Mucosa of rectum (tissue), 2 donors: ENCODE measurements around the gene LST1.

ENCODE experiments used
- H3K27ac ChIP-seq, 2 donors: one replicate each; pipeline ENCODE4 v1.7.0; 2013; ENCODE audit warnings: inconsistent platforms in 2 of 2, low read depth in 2 of 2, low read length in 2 of 2
- H3K27me3 ChIP-seq, 2 donors: one replicate each; pipeline ENCODE4 v1.7.0; 2013; ENCODE audit warnings: low read length in 2 of 2; ENCODE audit not compliant: control insufficient read depth in 2 of 2, insufficient read depth in 2 of 2
- H3K36me3 ChIP-seq, 2 donors: one replicate each; pipeline ENCODE4 v1.7.0; 2013; ENCODE audit warnings: low read length in 2 of 2; ENCODE audit not compliant: control insufficient read depth in 2 of 2, insufficient read depth in 2 of 2
- H3K4me1 ChIP-seq, 2 donors: one replicate each; pipeline ENCODE4 v1.7.0; 2013; ENCODE audit warnings: low read length in 2 of 2, mild to moderate bottlenecking in 1 of 2; ENCODE audit not compliant: control insufficient read depth in 2 of 2, insufficient read depth in 2 of 2
- H3K4me3 ChIP-seq, 2 donors: one replicate each; pipeline ENCODE4 v1.7.0; 2013; ENCODE audit warnings: low read length in 2 of 2
- H3K9ac ChIP-seq, 2 donors: one replicate each; pipeline ENCODE4 v1.7.0; 2013; ENCODE audit warnings: low read length in 2 of 2, low read depth in 1 of 2, mild to moderate bottlenecking in 1 of 2
- H3K9me3 ChIP-seq, 2 donors: one replicate each; pipeline ENCODE4 v1.7.0; 2013; ENCODE audit warnings: low read length in 2 of 2; ENCODE audit not compliant: control insufficient read depth in 2 of 2
- donor health status: healthy.
- donor health status: Normal muscosa, but diverticular disease.

LST1 gene

GRCh38 chr6:31586008-31586407, at the start of gene LST1:
LST1 (plus strand) TSS chr6:31586277; CDS start chr6:31587300, 1,023 bp downstream.
- Histone ChIP-seq H3K9ac (no peak within 1 kb of the TSS), H3K4me3 (peak within 1 kb of the TSS; percentile 13 to 55), H3K4me1 (peaks cover 4 to 10% of the 10 kb centered on the region in 2 donors), H3K27ac (peak within 1 kb of the TSS; percentile 21 to 72), H3K9me3 (no peaks in the 10 kb centered on the region), H3K36me3 (no peaks in the 10 kb centered on the region), H3K27me3 (peaks cover 2 to 13% of the 10 kb centered on the region in 2 donors)

GRCh38 chr6:31538805-31539400, 47.2 kb upstream of the LST1 start:
- Histone ChIP-seq H3K4me3 (no peak overlapping the region), H3K36me3 (peaks cover 52 to 57% of the 10 kb centered on the region in 2 donors), H3K27ac (no peak overlapping the region), H3K4me1 (peaks cover 18 to 26% of the 10 kb centered on the region in 2 donors), H3K9ac (no peak overlapping the region), H3K27me3 (no peaks in the 10 kb centered on the region), H3K9me3 (no peaks in the 10 kb centered on the region)

- H3K4me3 ChIP-seq, result peak overlapping the region; percentile 96 to 98
- H3K27me3 ChIP-seq, result no peaks in the 10 kb centered on the region
- peaks cover 35 to 39% of the 10 kb centered on the region in 2 donors for H3K36me3 ChIP-seq
- H3K27ac ChIP-seq, result peak overlapping the region; percentile 92 to 93
- H3K9ac ChIP-seq, result peak overlapping the region; percentile 92 to 96
- peaks cover 18 to 26% of the 10 kb centered on the region in 2 donors for H3K4me1 ChIP-seq
- no peaks in the 10 kb centered on the region for H3K9me3 ChIP-seq
Measured at GRCh38 chr6:31540640-31541039, 45.4 kb upstream of the LST1 start.

GRCh38 chr6:31541059-31541657, 44.9 kb upstream of the LST1 start:
- peaks cover 30 to 34% of the 10 kb centered on the region in 2 donors for H3K36me3 ChIP-seq
- H3K27me3 ChIP-seq, result no peaks in the 10 kb centered on the region
- H3K4me3 ChIP-seq, result peak overlapping the region; percentile 96 to 98
- peak overlapping the region; percentile 92 to 96 for H3K9ac ChIP-seq
- H3K27ac ChIP-seq, result peak overlapping the region; percentile 92 to 93
- H3K4me1 ChIP-seq, result peaks cover 18 to 29% of the 10 kb centered on the region in 2 donors
- H3K9me3 ChIP-seq, result no peaks in the 10 kb centered on the region

GRCh38 chr6:31541658-31542521, 44.2 kb upstream of the LST1 start, which contains the start of gene DDX39B:
DDX39B (minus strand) TSS chr6:31542003; CDS start chr6:31540532, 1,471 bp downstream.
- no peaks in the 10 kb centered on the region for H3K27me3 ChIP-seq
- H3K36me3 ChIP-seq, result peaks cover 24 to 27% of the 10 kb centered on the region in 2 donors
- H3K9ac ChIP-seq, result peak within 1 kb of the TSS; percentile 92 to 96
- peak within 1 kb of the TSS; percentile 92 to 93 for H3K27ac ChIP-seq
- H3K4me3 ChIP-seq, result peak within 1 kb of the TSS; percentile 96 to 98
- H3K4me1 ChIP-seq, result peaks cover 23 to 29% of the 10 kb centered on the region in 2 donors
- no peaks in the 10 kb centered on the region for H3K9me3 ChIP-seq

GRCh38 chr6:31543639-31544038, 42.4 kb upstream of the LST1 start:
- Histone ChIP-seq H3K36me3 (peaks cover 17% of the 10 kb centered on the region in 2 donors), H3K27ac (no peak overlapping the region), H3K4me3 (no peak overlapping the region), H3K27me3 (no peaks in the 10 kb centered on the region), H3K9me3 (no peaks in the 10 kb centered on the region), H3K9ac (no peak overlapping the region), H3K4me1 (peaks cover 33 to 39% of the 10 kb centered on the region in 2 donors)

- Histone ChIP-seq H3K9me3 (no peaks in the 10 kb centered on the region), H3K27me3 (no peaks in the 10 kb centered on the region), H3K9ac (no peak overlapping the region)
Measured at GRCh38 chr6:31544676-31545075, 41.4 kb upstream of the LST1 start.

GRCh38 chr6:31545291-31545690, 40.8 kb upstream of the LST1 start:
- no peak overlapping the region for H3K27ac ChIP-seq
- no peak overlapping the region for H3K4me3 ChIP-seq
- H3K36me3 ChIP-seq, result peaks cover 4 to 6% of the 10 kb centered on the region in 2 donors
- H3K9ac ChIP-seq, result no peak overlapping the region
- no peaks in the 10 kb centered on the region for H3K27me3 ChIP-seq
- H3K9me3 ChIP-seq, result no peaks in the 10 kb centered on the region
- H3K4me1 ChIP-seq, result peaks cover 22 to 25% of the 10 kb centered on the region in 2 donors

More at GRCh38 chr6:31544676-31545075, 41.4 kb upstream of the LST1 start:
- H3K27ac ChIP-seq, result no peak overlapping the region
- H3K4me3 ChIP-seq, result no peak overlapping the region
- H3K36me3 ChIP-seq, result peaks cover 10 to 12% of the 10 kb centered on the region in 2 donors
- peaks cover 27 to 31% of the 10 kb centered on the region in 2 donors for H3K4me1 ChIP-seq

- H3K9me3 ChIP-seq, result no peaks in the 10 kb centered on the region
- peak within 1 kb of the TSS; percentile 78 to 81 for H3K9ac ChIP-seq
- no peaks in the 10 kb centered on the region for H3K27me3 ChIP-seq
- H3K4me3 ChIP-seq, result peak within 1 kb of the TSS; percentile 72 to 79
- H3K36me3 ChIP-seq, result peaks cover 3 to 14% of the 10 kb centered on the region in 2 donors
- peaks cover 15 to 19% of the 10 kb centered on the region in 2 donors for H3K4me1 ChIP-seq
- peak within 1 kb of the TSS; percentile 75 to 80 for H3K27ac ChIP-seq
Measured at GRCh38 chr6:31546339-31546957, 39.6 kb upstream of the LST1 start, which contains the start of gene ATP6V1G2. ATP6V1G2 (minus strand) TSS chr6:31546608; CDS start chr6:31546559, 49 bp downstream.
